Effector CD4-positive, alpha-beta T cell (primary cell): ENCODE data around the gene PRKG2.

Experiments
- DNase-seq: peaks from one replicate; pipeline ENCODE4 v3.0.0-alpha.2; 2020

Gene PRKG2

GRCh38 chr4:81152839-81153713 is 61.9 kb downstream of the PRKG2 start:
- no peak for DNase-seq

GRCh38 chr4:81149976-81150375 is 65.0 kb downstream of the PRKG2 start:
- no peak for DNase-seq

GRCh38 chr4:81148576-81148975 is 66.4 kb downstream of the PRKG2 start:
- DNase-seq: no peak

GRCh38 chr4:81146466-81146865 is 68.6 kb downstream of the PRKG2 start:
- no peak for DNase-seq

- no peak for DNase-seq
These were observed 71.8 kb downstream of the PRKG2 start for GRCh38 chr4:81143183-81143582.

- no peak for DNase-seq
These were observed 72.3 kb downstream of the PRKG2 start for GRCh38 chr4:81142744-81143143.

- DNase-seq: no peak
These were observed 77.1 kb downstream of the PRKG2 start for GRCh38 chr4:81137894-81138293.

GRCh38 chr4:81137446-81137845 is 77.6 kb downstream of the PRKG2 start:
- no peak for DNase-seq

GRCh38 chr4:81136161-81136905 is 78.7 kb downstream of the PRKG2 start:
- no peak for DNase-seq

- no peak for DNase-seq
These were observed 79.5 kb downstream of the PRKG2 start for GRCh38 chr4:81135501-81135900.

- DNase-seq: no peak
These were observed 83.5 kb downstream of the PRKG2 start for GRCh38 chr4:81131563-81131962.

- DNase-seq: no peak
These were observed 84.0 kb downstream of the PRKG2 start for GRCh38 chr4:81131066-81131465.

GRCh38 chr4:81130569-81130968 is 84.5 kb downstream of the PRKG2 start:
- DNase-seq: no peak

GRCh38 chr4:81120055-81120454 is 95.0 kb downstream of the PRKG2 start:
- DNase-seq: no peak

GRCh38 chr4:81118086-81118485 is 96.9 kb downstream of the PRKG2 start:
- DNase-seq: no peak

GRCh38 chr4:81116566-81116965 is 98.5 kb downstream of the PRKG2 start:
- no peak for DNase-seq

GRCh38 chr4:81113024-81113423 is 102.0 kb downstream of the PRKG2 start:
- DNase-seq: no peak

GRCh38 chr4:81109356-81109755 is 105.7 kb downstream of the PRKG2 start:
- DNase-seq: no peak

GRCh38 chr4:81106150-81106549 is 108.9 kb downstream of the PRKG2 start:
- no peak for DNase-seq

- DNase-seq: no peak
These were observed 112.9 kb downstream of the PRKG2 start for GRCh38 chr4:81102107-81102506.

- DNase-seq: no peak
These were observed 118.5 kb downstream of the PRKG2 start for GRCh38 chr4:81096566-81096965.

- DNase-seq: no peak
These were observed 119.6 kb downstream of the PRKG2 start for GRCh38 chr4:81095389-81095788.

- DNase-seq: no peak
These were observed 121.2 kb downstream of the PRKG2 start for GRCh38 chr4:81093720-81094401.

- DNase-seq: no peak
These were observed 129.0 kb downstream of the PRKG2 start for GRCh38 chr4:81085979-81086378.
